Neural progenitor cell (in vitro differentiated cells): ENCODE measurements around the gene GBX2. TPM values are rescaled to one million over a fixed set of nuclear protein-coding genes. Genes with fewer than 3 reads are reported as not detected.
A peak's percentile ranks its signal among the peaks of the same experiment; 100 is the strongest.

Experiments used
- DNase-seq: peaks from one replicate; pipeline ENCODE4 v3.0.0-alpha.2; 2016; ENCODE audit warnings: low spot score
- H2AFZ ChIP-seq: fragments of 200-600 bp; sonication (generic); replicated peaks from 2 replicates; pipeline ENCODE4 v1.6.1; 2016; ENCODE audit warnings: antibody characterized with exemption
- H3F3A ChIP-seq: fragments of 200-600 bp; sonication (generic); 2 replicates; pipeline ENCODE4 v1.6.1; 2016; ENCODE audit warnings: antibody characterized with exemption, low read depth
- H3K27ac ChIP-seq: fragments of 200-600 bp; sonication (generic); 2 replicates; pipeline ENCODE4 v1.5.1; 2016; ENCODE audit warnings: mild to moderate bottlenecking
- H3K27me3 ChIP-seq: fragments of 200-600 bp; sonication (generic); 2 replicates; pipeline ENCODE4 v1.6.1; 2016; ENCODE audit warnings: mild to moderate bottlenecking, moderate library complexity
- H3K36me3 ChIP-seq: fragments of 200-600 bp; sonication (generic); 2 replicates; pipeline ENCODE4 v1.5.1; 2016
- H3K4me1 ChIP-seq: fragments of 200-600 bp; sonication (generic); 2 replicates; pipeline ENCODE4 v1.6.1; 2016; ENCODE audit warnings: mixed run types
- H3K4me2 ChIP-seq: fragments of 200-600 bp; sonication (generic); 2 replicates; pipeline ENCODE4 v1.6.1; 2016
- H3K4me3 ChIP-seq: fragments of 200-600 bp; sonication (generic); 2 replicates; pipeline ENCODE4 v1.5.1; 2016
- H3K79me2 ChIP-seq: fragments of 200-600 bp; sonication (generic); 2 replicates; pipeline ENCODE4 v1.6.1; 2016; ENCODE audit warnings: low read depth
- H3K9ac ChIP-seq: fragments of 200-600 bp; sonication (generic); 2 replicates; pipeline ENCODE4 v1.6.1; 2016
- H3K9me3 ChIP-seq: fragments of 200-600 bp; sonication (generic); 2 replicates; pipeline ENCODE4 v1.5.1; 2016; ENCODE audit warnings: low read depth
- H4K20me1 ChIP-seq: fragments of 200-600 bp; sonication (generic); 2 replicates; pipeline ENCODE4 v1.6.1; 2016; ENCODE audit warnings: low read depth
- H3K27ac Mint-ChIP-seq: 3 replicates; pipeline ENCODE4 v1.8.0; 2021; ENCODE audit warnings: mixed read lengths
- H3K27me3 Mint-ChIP-seq: 2 replicates; pipeline ENCODE4 v1.8.0; 2022; ENCODE audit warnings: low read depth, mild to moderate bottlenecking, inconsistent platforms, moderate library complexity, mixed read lengths; ENCODE audit not compliant: insufficient read depth
- H3K36me3 Mint-ChIP-seq: 3 replicates; pipeline ENCODE4 v1.8.0; 2021; ENCODE audit warnings: mixed read lengths
- H3K4me1 Mint-ChIP-seq: 3 replicates; pipeline ENCODE4 v1.8.0; 2021; ENCODE audit warnings: mixed read lengths
- H3K4me3 Mint-ChIP-seq: 3 replicates; pipeline ENCODE4 v1.8.0; 2021; ENCODE audit warnings: mild to moderate bottlenecking, moderate library complexity, mixed read lengths
- H3K9me3 Mint-ChIP-seq: 3 replicates; pipeline ENCODE4 v1.8.0; 2020; ENCODE audit warnings: mixed read lengths
- CTCF ChIP-seq: fragments of 200-600 bp; sonication (generic); IDR thresholded peaks from 2 replicates; pipeline ENCODE4 v1.5.1; 2017; ENCODE audit warnings: antibody characterized with exemption, mild to moderate bottlenecking
- EZH2 ChIP-seq: fragments of 200-600 bp; sonication (generic); IDR thresholded peaks from 2 replicates; pipeline ENCODE4 v1.6.1; 2017; ENCODE audit warnings: antibody characterized with exemption, mild to moderate bottlenecking, moderate library complexity
- EZH2phosphoT487 ChIP-seq: fragments of 200-600 bp; sonication (generic); IDR thresholded peaks from 2 replicates; pipeline ENCODE4 v1.6.1; 2017; ENCODE audit warnings: antibody characterized with exemption
- total RNA-seq: library from RNA; depleted of rRNA; stranded (reverse); fragments of >200 nt; gene quantifications from 2 replicates; pipeline ENCODE4 v1.2.3, GENCODE V29; 2015; ENCODE audit warnings: low replicate concordance

Gene GBX2
- total RNA-seq, 1 donor from 2014 or later, result not detected

GRCh38 chr2:236176951-236177350 is 8.8 kb upstream of the GBX2 start:
- H3K27ac Mint-ChIP-seq, result no peak overlapping the region
- H3K27me3 ChIP-seq, result peaks cover 100% of the 10 kb centered on the region
- H3K27ac ChIP-seq, result no peak overlapping the region
- no peaks in the 10 kb centered on the region for H3K36me3 ChIP-seq
- H3K4me3 Mint-ChIP-seq, result no peak overlapping the region
- no peak for TF ChIP-seq EZH2phosphoT487
- no peak for TF ChIP-seq CTCF
- TF ChIP-seq EZH2, result no peak
- H3K4me1 ChIP-seq, result peaks cover 21% of the 10 kb centered on the region
- H3K4me3 ChIP-seq, result no peak overlapping the region
- peaks cover 50% of the 10 kb centered on the region for H3K4me1 Mint-ChIP-seq
- no peaks in the 10 kb centered on the region for H3K9me3 Mint-ChIP-seq
- H3K9me3 ChIP-seq, result no peaks in the 10 kb centered on the region
- H3K9ac ChIP-seq, result no peak overlapping the region
- peaks cover 49% of the 10 kb centered on the region for H3K27me3 Mint-ChIP-seq
- H3K79me2 ChIP-seq, result no peaks in the 10 kb centered on the region
- H3K4me2 ChIP-seq, result no peak overlapping the region
- DNase-seq, result no peak
- peaks cover 69% of the 10 kb centered on the region for H4K20me1 ChIP-seq
- H3K36me3 Mint-ChIP-seq, result no peaks in the 10 kb centered on the region
- no peak overlapping the region for H2AFZ ChIP-seq
- H3F3A ChIP-seq, result peaks cover 57% of the 10 kb centered on the region

GRCh38 chr2:236176417-236176816 is 8.2 kb upstream of the GBX2 start:
- no peak overlapping the region for H3K9ac ChIP-seq
- H3K4me2 ChIP-seq, result no peak overlapping the region
- no peaks in the 10 kb centered on the region for H3K79me2 ChIP-seq
- no peak overlapping the region for H3K27ac ChIP-seq
- TF ChIP-seq EZH2phosphoT487 (peak; percentile 36), CTCF (peak; percentile 85), EZH2 (peak; percentile 68)
- Mint-ChIP-seq H3K27me3 (peaks cover 51% of the 10 kb centered on the region), H3K9me3 (no peaks in the 10 kb centered on the region), H3K36me3 (no peaks in the 10 kb centered on the region), H3K27ac (no peak overlapping the region), H3K4me1 (peaks cover 54% of the 10 kb centered on the region), H3K4me3 (peak overlapping the region; percentile 67)
- no peaks in the 10 kb centered on the region for H3K9me3 ChIP-seq
- H3F3A ChIP-seq, result peaks cover 62% of the 10 kb centered on the region
- DNase-seq, result peak; percentile 79
- peaks cover 27% of the 10 kb centered on the region for H3K4me1 ChIP-seq
- peaks cover 100% of the 10 kb centered on the region for H3K27me3 ChIP-seq
- H3K4me3 ChIP-seq, result no peak overlapping the region
- H3K36me3 ChIP-seq, result no peaks in the 10 kb centered on the region
- no peak overlapping the region for H2AFZ ChIP-seq
- H4K20me1 ChIP-seq, result peaks cover 74% of the 10 kb centered on the region

GRCh38 chr2:236175548-236176150 is 7.5 kb upstream of the GBX2 start:
- no peak for DNase-seq
- H3K4me3 Mint-ChIP-seq, result no peak overlapping the region
- TF ChIP-seq CTCF (no peak), EZH2phosphoT487 (no peak), EZH2 (no peak)
- peaks cover 30% of the 10 kb centered on the region for H3K4me1 ChIP-seq
- H3K36me3 ChIP-seq, result no peaks in the 10 kb centered on the region
- no peak overlapping the region for H2AFZ ChIP-seq
- H3K27ac ChIP-seq, result no peak overlapping the region
- H3K27me3 Mint-ChIP-seq, result peaks cover 54% of the 10 kb centered on the region
- H3K4me1 Mint-ChIP-seq, result peaks cover 58% of the 10 kb centered on the region
- no peaks in the 10 kb centered on the region for H3K9me3 Mint-ChIP-seq
- H3K9me3 ChIP-seq, result no peaks in the 10 kb centered on the region
- no peak overlapping the region for H3K4me3 ChIP-seq
- H3F3A ChIP-seq, result peaks cover 69% of the 10 kb centered on the region
- H3K79me2 ChIP-seq, result no peaks in the 10 kb centered on the region
- H4K20me1 ChIP-seq, result peaks cover 81% of the 10 kb centered on the region
- H3K9ac ChIP-seq, result no peak overlapping the region
- no peak overlapping the region for H3K4me2 ChIP-seq
- no peak overlapping the region for H3K27ac Mint-ChIP-seq
- no peaks in the 10 kb centered on the region for H3K36me3 Mint-ChIP-seq
- peaks cover 100% of the 10 kb centered on the region for H3K27me3 ChIP-seq
